ENCODE results near the gene ACVR1. TPM values are rescaled to one million over a fixed set of nuclear protein-coding genes. Genes with fewer than 3 reads are reported as not detected.
A peak's percentile ranks its signal among the peaks of the same experiment; 100 is the strongest.

The ACVR1 gene
- total RNA-seq, 1 donor from 2014 or later: 4.4 TPM

DNA sequence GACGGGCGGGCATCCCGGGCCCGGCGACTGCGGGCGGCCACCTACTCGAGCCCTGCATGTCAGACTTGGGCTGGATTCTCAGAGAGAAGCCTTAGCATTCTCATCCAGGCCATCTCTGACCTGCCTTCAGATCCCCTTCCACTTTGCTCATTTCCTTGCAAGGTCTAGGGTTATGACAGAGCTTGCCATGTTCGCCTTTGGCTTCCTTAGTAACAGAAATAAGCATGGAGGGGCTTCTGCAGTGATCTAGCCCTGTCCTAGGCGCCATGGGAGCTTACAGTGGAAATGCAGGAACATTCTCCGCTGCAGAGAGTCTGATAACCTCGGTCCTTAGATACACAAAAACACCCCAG is 632 bp upstream of the ACVR1 start:
- TF ChIP-seq CTCF (IDR thresholded peaks at IDR 0.05): no peak
- ATAC-seq (ENCODE audit: low read depth) (no peak), DNase-seq (no peak)
- intact Hi-C loops (cut with micrococcal nuclease): loop anchor here (1.0 to 10.0 kb wide), 10 partner anchors 21 to 1838 kb away; partner anchors contain the start of genes ACVR1C, CYTIP, MARCHF7 and NR4A2
- Mint-ChIP-seq H3K4me1 (peaks cover 21% of the 10 kb centered on the region), H3K4me3 (peak overlapping the region; percentile 71), H3K9me3 (no peaks in the 10 kb centered on the region), H3K27me3 (no peaks in the 10 kb centered on the region), H3K36me3 (ENCODE audit: low read depth) (peaks cover 4% of the 10 kb centered on the region), H3K27ac (no peak overlapping the region)
- CTCF ChIA-PET: interaction anchor here (0.8 to 1.4 kb wide), 3 partner anchors 15 to 43 kb away, joined by 3 to 5 read pairs (median 3); no protein-coding TSS in a partner anchor
- POLR2A ChIA-PET: interaction anchor here (0.5 to 2.1 kb wide), 6 partner anchors 11 to 1534 kb away, joined by 3 to 31 read pairs (median 4); no protein-coding TSS in a partner anchor

DNA sequence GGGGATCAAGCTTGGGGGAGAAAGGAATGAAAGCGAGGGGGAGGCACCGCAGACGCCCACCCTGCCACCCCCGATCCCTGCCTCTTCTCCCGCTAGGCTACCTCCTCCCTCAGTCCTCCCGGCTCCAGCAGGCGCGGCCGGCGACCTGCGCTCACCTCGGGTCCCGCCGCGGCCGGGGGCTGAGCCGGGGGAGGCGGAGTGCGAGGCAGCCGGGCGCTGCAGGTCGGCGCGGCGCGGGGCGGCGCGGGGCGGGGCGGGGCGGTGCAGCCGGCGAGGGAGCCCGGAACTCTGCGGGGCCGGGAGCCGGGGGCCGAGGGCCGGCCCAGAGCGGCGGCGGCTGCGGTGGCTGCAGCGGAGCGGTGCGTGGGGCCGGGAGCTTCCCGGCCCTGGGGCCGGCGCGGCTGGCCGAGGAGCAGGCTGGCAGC is 477 bp downstream of the ACVR1 start:
- peak; percentile 63 for ATAC-seq (ENCODE audit: low read depth)

GRCh38 chr2:157874997-157875640 is 1.0 kb downstream of the ACVR1 start:
- POLR2A ChIA-PET: interaction anchor here (1.2 to 2.0 kb wide), 3 partner anchors 10 to 432 kb away, joined by 3 to 5 read pairs (median 4); partner anchors contain the start of gene CYTIP

More for the DNA sequence above, 477 bp downstream of the ACVR1 start:
- Mint-ChIP-seq H3K9me3 (no peaks in the 10 kb centered on the region), H3K4me1 (peaks cover 21% of the 10 kb centered on the region), H3K4me3 (peak overlapping the region; percentile 88), H3K27me3 (no peaks in the 10 kb centered on the region), H3K36me3 (ENCODE audit: low read depth) (peaks cover 4% of the 10 kb centered on the region), H3K27ac (peak overlapping the region; percentile 76)
- no peak for TF ChIP-seq CTCF (IDR thresholded peaks at IDR 0.05)
- ChIA-PET CTCF (no interaction called here), POLR2A (interaction anchor here (0.8 to 2.1 kb wide), 5 partner anchors 11 to 432 kb away, joined by 3 to 31 read pairs (median 4); partner anchors contain the start of gene CYTIP)
- DNase-seq: peak; percentile 75
- intact Hi-C loops (cut with micrococcal nuclease): loop anchor here (1.0 to 10.0 kb wide), 10 partner anchors 22 to 1839 kb away; partner anchors contain the start of genes ACVR1C, CYTIP, MARCHF7 and NR4A2

DNA sequence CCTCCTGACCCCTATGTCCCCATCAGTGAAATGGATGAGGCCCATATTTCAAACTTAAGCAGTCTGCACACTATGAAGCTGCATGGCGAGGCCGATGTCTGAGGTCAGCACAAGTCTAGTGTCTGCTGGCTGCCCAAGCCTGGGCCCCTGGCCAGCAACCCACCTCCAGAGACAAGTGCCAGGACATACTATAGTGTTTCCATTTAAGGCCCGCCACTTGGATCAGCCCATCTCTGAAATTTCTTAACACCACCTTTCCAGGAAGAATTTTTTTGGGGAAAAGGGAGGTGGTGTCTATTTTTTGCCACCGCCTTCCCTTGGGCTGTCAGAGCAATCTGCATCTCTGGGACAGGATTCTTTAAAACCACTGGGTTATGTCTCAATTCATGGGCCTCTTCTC is 1.8 kb downstream of the ACVR1 start:
- no peak overlapping the region for H3K27ac Mint-ChIP-seq
- H3K4me3 Mint-ChIP-seq: peak overlapping the region; percentile 88
- CTCF ChIA-PET: no interaction called here
- no peaks in the 10 kb centered on the region for H3K9me3 Mint-ChIP-seq
- no peak for ATAC-seq (ENCODE audit: low read depth)
- intact Hi-C loops (cut with micrococcal nuclease): loop anchor here (10.0 kb wide), 4 partner anchors 320 to 1840 kb away; partner anchors contain the start of gene MARCHF7
- no peak for TF ChIP-seq CTCF (IDR thresholded peaks at IDR 0.05)
- peaks cover 4% of the 10 kb centered on the region for H3K36me3 Mint-ChIP-seq (ENCODE audit: low read depth)
- no peaks in the 10 kb centered on the region for H3K27me3 Mint-ChIP-seq
- POLR2A ChIA-PET: no interaction called here
- no peak for DNase-seq
- peaks cover 21% of the 10 kb centered on the region for H3K4me1 Mint-ChIP-seq

More at GRCh38 chr2:157874997-157875640, 1.0 kb downstream of the ACVR1 start:
- ATAC-seq (ENCODE audit: low read depth): no peak
- peak; percentile 15 for DNase-seq
- intact Hi-C loops (cut with micrococcal nuclease): loop anchor here (5.0 to 10.0 kb wide), 7 partner anchors 248 to 1840 kb away; partner anchors contain the start of genes ACVR1C, MARCHF7 and NR4A2
- H3K27me3 Mint-ChIP-seq: no peaks in the 10 kb centered on the region
- CTCF ChIA-PET: no interaction called here
- H3K27ac Mint-ChIP-seq: peak overlapping the region; percentile 76
- H3K9me3 Mint-ChIP-seq: no peaks in the 10 kb centered on the region
- peaks cover 4% of the 10 kb centered on the region for H3K36me3 Mint-ChIP-seq (ENCODE audit: low read depth)
- TF ChIP-seq CTCF (IDR thresholded peaks at IDR 0.05): no peak
- peaks cover 21% of the 10 kb centered on the region for H3K4me1 Mint-ChIP-seq
- H3K4me3 Mint-ChIP-seq: peak overlapping the region; percentile 88

GRCh38 chr2:157872791-157873190 is 3.3 kb downstream of the ACVR1 start:
- peaks cover 4% of the 10 kb centered on the region for H3K36me3 Mint-ChIP-seq (ENCODE audit: low read depth)
- CTCF ChIA-PET: no interaction called here
- DNase-seq (no peak), ATAC-seq (ENCODE audit: low read depth) (no peak)
- H3K4me1 Mint-ChIP-seq: peaks cover 21% of the 10 kb centered on the region
- intact Hi-C loops (cut with micrococcal nuclease): loop anchor here (10.0 kb wide), 4 partner anchors 322 to 1842 kb away; partner anchors contain the start of gene MARCHF7
- no peaks in the 10 kb centered on the region for H3K9me3 Mint-ChIP-seq
- no peak for TF ChIP-seq CTCF (IDR thresholded peaks at IDR 0.05)
- POLR2A ChIA-PET: no interaction called here
- no peak overlapping the region for H3K27ac Mint-ChIP-seq
- H3K27me3 Mint-ChIP-seq: no peaks in the 10 kb centered on the region
- H3K4me3 Mint-ChIP-seq: no peak overlapping the region

Data from activated B cell treated with CpG ODN at 0.5 μM for 24 hours (primary cell).